HG03460 (cell line): ENCODE data around the gene IFNW1.

Experiments used
- ATAC-seq: cut with Tn5 transposase; IDR thresholded peaks from one replicate; pipeline ENCODE4 v1.9.1; 2021; ENCODE audit not compliant: unreplicated experiment

IFNW1 gene

GRCh38 chr9:21110708-21111576 is 30.7 kb downstream of the IFNW1 start:
- peak; percentile 88 for ATAC-seq

- no peak for ATAC-seq
These were observed 36.8 kb downstream of the IFNW1 start for GRCh38 chr9:21104787-21105186.

GRCh38 chr9:21102305-21102704 is 39.3 kb downstream of the IFNW1 start:
- no peak for ATAC-seq

GRCh38 chr9:21097817-21098216 is 43.8 kb downstream of the IFNW1 start:
- no peak for ATAC-seq

GRCh38 chr9:21096901-21097255 is 44.8 kb downstream of the IFNW1 start:
- no peak for ATAC-seq

- peak; percentile 79 for ATAC-seq
These were observed 45.3 kb downstream of the IFNW1 start for GRCh38 chr9:21096172-21096900.

GRCh38 chr9:21095561-21095960 is 46.1 kb downstream of the IFNW1 start:
- no peak for ATAC-seq
